ENCODE results near the gene TCERG1L.

DNA sequence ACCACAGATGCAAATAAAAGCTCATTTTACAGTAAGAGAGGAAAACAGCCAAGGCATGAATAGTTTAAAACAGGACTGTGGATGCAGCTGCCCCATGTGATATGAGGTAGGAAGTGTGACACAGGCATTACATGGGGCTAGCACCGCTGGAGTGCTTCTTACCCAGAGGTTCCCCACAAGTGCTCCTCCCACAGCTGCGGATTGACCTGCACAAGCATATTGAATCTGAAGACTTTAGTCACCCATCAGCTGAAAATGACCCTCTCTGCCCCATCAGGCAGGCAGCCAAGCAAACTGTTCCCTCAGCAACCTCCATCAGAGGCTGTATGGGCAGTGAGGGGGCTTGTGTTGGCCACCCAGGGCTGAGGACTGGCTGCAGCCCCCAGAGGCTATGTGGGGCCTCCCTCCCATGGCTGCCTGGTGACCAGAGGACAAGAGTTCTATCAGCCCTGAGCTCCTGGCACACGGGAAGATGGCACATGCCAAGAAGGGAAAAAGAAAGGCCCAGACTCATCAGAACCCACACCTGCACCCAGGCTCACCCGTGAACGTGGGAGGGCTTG lies 98.7 kb downstream of the TCERG1L start:
- no peak for TF ChIP-seq POLR2A (IDR thresholded peaks at IDR 0.05)
- TF ChIP-seq, protein P1, sequence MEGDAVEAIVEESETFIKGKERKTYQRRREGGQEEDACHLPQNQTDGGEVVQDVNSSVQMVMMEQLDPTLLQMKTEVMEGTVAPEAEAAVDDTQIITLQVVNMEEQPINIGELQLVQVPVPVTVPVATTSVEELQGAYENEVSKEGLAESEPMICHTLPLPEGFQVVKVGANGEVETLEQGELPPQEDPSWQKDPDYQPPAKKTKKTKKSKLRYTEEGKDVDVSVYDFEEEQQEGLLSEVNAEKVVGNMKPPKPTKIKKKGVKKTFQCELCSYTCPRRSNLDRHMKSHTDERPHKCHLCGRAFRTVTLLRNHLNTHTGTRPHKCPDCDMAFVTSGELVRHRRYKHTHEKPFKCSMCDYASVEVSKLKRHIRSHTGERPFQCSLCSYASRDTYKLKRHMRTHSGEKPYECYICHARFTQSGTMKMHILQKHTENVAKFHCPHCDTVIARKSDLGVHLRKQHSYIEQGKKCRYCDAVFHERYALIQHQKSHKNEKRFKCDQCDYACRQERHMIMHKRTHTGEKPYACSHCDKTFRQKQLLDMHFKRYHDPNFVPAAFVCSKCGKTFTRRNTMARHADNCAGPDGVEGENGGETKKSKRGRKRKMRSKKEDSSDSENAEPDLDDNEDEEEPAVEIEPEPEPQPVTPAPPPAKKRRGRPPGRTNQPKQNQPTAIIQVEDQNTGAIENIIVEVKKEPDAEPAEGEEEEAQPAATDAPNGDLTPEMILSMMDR (IDR thresholded peaks at IDR 0.05) = no peak
